K562 (cell line): ENCODE measurements around the gene PCSK6.

Experiments
- CTCF ChIP-seq, 3 experiments: IDR thresholded peaks in 2 of 3; conservative IDR thresholded peaks in 1 of 3; 2 replicates each; pipeline ENCODE4 v1.5.1; 2011 to 2012; ENCODE audit warnings: low read length in 3 of 3, mild to moderate bottlenecking in 3 of 3, control low read depth in 2 of 3, improper control_type of control experiment in 1 of 3, inconsistent platforms in 1 of 3, low read depth in 1 of 3, mixed read lengths in 1 of 3, moderate library complexity in 1 of 3; ENCODE audit not compliant: insufficient read depth in 2 of 3
- SRSF3 ChIP-seq: fragments of 200-400 bp; formaldehyde crosslinking; IDR thresholded peaks from 2 replicates; pipeline ENCODE4 v1.6.1; 2016; ENCODE audit warnings: mild to moderate bottlenecking, low read length, moderate library complexity; ENCODE audit not compliant: insufficient read depth
- USF2 ChIP-seq: sonication (generic); formaldehyde crosslinking; IDR thresholded peaks from 2 replicates; pipeline ENCODE4 v1.5.0; 2020; ENCODE audit warnings: missing genetic modification reagents

GRCh38 chr15:101533371-101534140 lies 44.0 kb upstream of the PCSK6 start:
- TF ChIP-seq CTCF (IDR thresholded peaks at IDR 0.05 in 2 of 3, conservative IDR thresholded peaks at IDR 0.05 in 1 of 3; ENCODE audit: insufficient read depth in 2 of 3, low read depth in 1 of 3, low read length in 3 of 3) (no peak), USF2 (CRISPR knock-in tag) (no peak), SRSF3 (no peak)
